H9 (cell line): ENCODE results near the gene ZNF846. TPM values are rescaled to one million over a fixed set of nuclear protein-coding genes. Genes with fewer than 3 reads are reported as not detected.
"Not testable (repeated sequence)": the region's sequence is repeated elsewhere in the genome, so short reads cannot be mapped to it uniquely, and the experiment has no call there.

Experiments
- DNase-seq: peaks from one replicate; pipeline ENCODE4 v3.0.0-alpha.2; 2017
- H2AFZ ChIP-seq: one replicate; pipeline ENCODE4 v1.6.1; 2013; ENCODE audit warnings: mild to moderate bottlenecking, low read length, control low read depth, moderate library complexity
- H2AK5ac ChIP-seq: 2 replicates; pipeline ENCODE4 v1.6.1; 2013; ENCODE audit warnings: low read length, control low read depth, mixed read lengths; ENCODE audit not compliant: insufficient read length
- H2BK120ac ChIP-seq: one replicate; pipeline ENCODE4 v1.6.1; 2013; ENCODE audit warnings: low read depth, mild to moderate bottlenecking, low read length, control low read depth, inconsistent platforms; ENCODE audit not compliant: poor library complexity, severe bottlenecking
- H2BK12ac ChIP-seq: 2 replicates; pipeline ENCODE4 v1.6.1; 2013; ENCODE audit warnings: low read length, control low read depth, mixed read lengths, low read depth; ENCODE audit not compliant: insufficient read length
- H2BK15ac ChIP-seq: 2 replicates; pipeline ENCODE4 v1.6.1; 2013; ENCODE audit warnings: low read depth, low read length, control low read depth
- H2BK20ac ChIP-seq: one replicate; pipeline ENCODE4 v1.6.1; 2013; ENCODE audit warnings: low read depth, mild to moderate bottlenecking, low read length, control low read depth, inconsistent platforms; ENCODE audit not compliant: poor library complexity, severe bottlenecking
- H2BK5ac ChIP-seq: 2 replicates; pipeline ENCODE4 v1.6.1; 2013; ENCODE audit warnings: low read length, control low read depth, mixed read lengths; ENCODE audit not compliant: insufficient read length
- H3K14ac ChIP-seq: 2 replicates; pipeline ENCODE4 v1.6.1; 2013; ENCODE audit warnings: low read length, control low read depth; ENCODE audit not compliant: insufficient read depth
- H3K18ac ChIP-seq: 2 replicates; pipeline ENCODE4 v1.6.1; 2013; ENCODE audit warnings: low read depth, mild to moderate bottlenecking, mixed read lengths, low read length, control low read depth; ENCODE audit not compliant: insufficient read length
- H3K23ac ChIP-seq: 2 replicates; pipeline ENCODE4 v1.6.1; 2013; ENCODE audit warnings: low read length, control low read depth, mixed read lengths, low read depth; ENCODE audit not compliant: insufficient read length
- H3K23me2 ChIP-seq: 2 replicates; pipeline ENCODE4 v1.6.1; 2013; ENCODE audit warnings: low read depth, mild to moderate bottlenecking, mixed read lengths, low read length, control low read depth; ENCODE audit not compliant: insufficient read length, poor library complexity, severe bottlenecking
- H3K27ac ChIP-seq: 2 replicates; pipeline ENCODE4 v1.5.1; 2013; ENCODE audit warnings: low read length, control low read depth, mixed read lengths, low read depth; ENCODE audit not compliant: insufficient read length
- H3K27me3 ChIP-seq: 2 replicates; pipeline ENCODE4 v1.6.1; 2013; ENCODE audit warnings: low read length, control low read depth, inconsistent platforms; ENCODE audit not compliant: insufficient read depth
- H3K4ac ChIP-seq: 2 replicates; pipeline ENCODE4 v1.6.1; 2013; ENCODE audit warnings: low read depth, mild to moderate bottlenecking, control low read depth, inconsistent platforms, low read length, moderate library complexity
- H3K4me1 ChIP-seq: 2 replicates; pipeline ENCODE4 v1.6.1; 2013; ENCODE audit warnings: low read length, control low read depth, inconsistent platforms; ENCODE audit not compliant: insufficient read depth
- H3K4me2 ChIP-seq: 2 replicates; pipeline ENCODE4 v1.6.1; 2013; ENCODE audit warnings: low read length, control low read depth, mixed read lengths; ENCODE audit not compliant: insufficient read length, insufficient read depth
- H3K56ac ChIP-seq: 2 replicates; pipeline ENCODE4 v1.6.1; 2013; ENCODE audit warnings: low read depth, mild to moderate bottlenecking, mixed read lengths, low read length, control low read depth; ENCODE audit not compliant: insufficient read length
- H3K79me1 ChIP-seq: 2 replicates; pipeline ENCODE4 v1.6.1; 2013; ENCODE audit warnings: low read depth, mild to moderate bottlenecking, moderate library complexity, low read length, control low read depth, inconsistent platforms; ENCODE audit not compliant: insufficient read depth, poor library complexity, severe bottlenecking
- H3K79me2 ChIP-seq: 2 replicates; pipeline ENCODE4 v1.6.1; 2013; ENCODE audit warnings: low read length, control low read depth, inconsistent platforms; ENCODE audit not compliant: insufficient read depth
- H3K9ac ChIP-seq: 2 replicates; pipeline ENCODE4 v1.6.1; 2013; ENCODE audit warnings: low read length, control low read depth, mixed read lengths; ENCODE audit not compliant: insufficient read length; ENCODE audit errors: extremely low read depth
- H3K9me3 ChIP-seq: one replicate; pipeline ENCODE4 v1.6.1; 2013; ENCODE audit warnings: low read depth, low read length, inconsistent platforms; ENCODE audit not compliant: control insufficient read depth
- H3T11ph ChIP-seq: one replicate; pipeline ENCODE4 v1.6.1; 2013; ENCODE audit warnings: mild to moderate bottlenecking, low read length, control low read depth, inconsistent platforms
- H4K20me1 ChIP-seq: one replicate; pipeline ENCODE4 v1.6.1; 2013; ENCODE audit not compliant: control insufficient read depth, insufficient read length, insufficient read depth
- H4K5ac ChIP-seq: 2 replicates; pipeline ENCODE4 v1.6.1; 2013; ENCODE audit warnings: low read depth, mild to moderate bottlenecking, mixed read lengths, low read length, control low read depth; ENCODE audit not compliant: insufficient read length
- H4K8ac ChIP-seq: replicated peaks from 2 replicates; pipeline ENCODE4 v1.6.1; 2013; ENCODE audit warnings: low read length, control low read depth, mixed read lengths, low read depth; ENCODE audit not compliant: insufficient read length
- H4K91ac ChIP-seq: 2 replicates; pipeline ENCODE4 v1.6.1; 2013; ENCODE audit warnings: low read depth, mild to moderate bottlenecking, moderate library complexity, mixed read lengths, low read length, control low read depth; ENCODE audit not compliant: insufficient read length
- H3K27ac Mint-ChIP-seq, 3 experiments: 2 replicates in 2 of 3; 3 replicates in 1 of 3; pipeline ENCODE4 v1.8.0; 2020 to 2021; ENCODE audit warnings: mixed read lengths in 3 of 3, mild to moderate bottlenecking in 1 of 3, moderate library complexity in 1 of 3
- H3K27me3 Mint-ChIP-seq: 2 replicates; pipeline ENCODE4 v1.8.0; 2021; ENCODE audit warnings: low read depth, mild to moderate bottlenecking, moderate library complexity, mixed read lengths
- H3K36me3 Mint-ChIP-seq, 3 experiments: 2 replicates in 2 of 3; 3 replicates in 1 of 3; pipeline ENCODE4 v1.8.0; 2020 to 2021; ENCODE audit warnings: low read depth in 3 of 3, mixed read lengths in 3 of 3; ENCODE audit not compliant: insufficient read depth in 1 of 3
- H3K4me1 Mint-ChIP-seq, 2 experiments: 2 replicates each; pipeline ENCODE4 v1.8.0; 2020; ENCODE audit warnings: mixed read lengths in 2 of 2
- H3K4me3 Mint-ChIP-seq, 2 experiments: 2 replicates in 1 of 2; 3 replicates in 1 of 2; pipeline ENCODE4 v1.8.0; 2020 to 2021; ENCODE audit warnings: mild to moderate bottlenecking in 2 of 2, mixed read lengths in 2 of 2, moderate library complexity in 1 of 2
- H3K9me3 Mint-ChIP-seq, 2 experiments: 2 replicates in 1 of 2; 3 replicates in 1 of 2; pipeline ENCODE4 v1.8.0; 2020; ENCODE audit warnings: mild to moderate bottlenecking in 2 of 2, mixed read lengths in 2 of 2, moderate library complexity in 1 of 2
- WGBS: extraction: QIAGEN DNeasy Blood & Tissue Kit; methylation state at CpG from one replicate; pipeline ENCODE4 v1.1.7; 2013; ENCODE audit warnings: missing lambda C conversion rate, low lambda C conversion rate, mixed read lengths; ENCODE audit not compliant: insufficient read length; ENCODE audit errors: extremely low coverage; 5-methylcytosine and 5-hydroxymethylcytosine counted together
- total RNA-seq: library from RNA; stranded (reverse); gene quantifications from 2 replicates; pipeline ENCODE4 v1.2.1, GENCODE V29; 2021

Gene ZNF846
- total RNA-seq, 1 experiment from 2014 or later: 9.2 TPM

GRCh38 chr19:9789579-9789978 is 21.0 kb upstream of the ZNF846 start:
- not testable (repeated sequence) for H3K79me1 ChIP-seq, H3K9me3 ChIP-seq, H4K91ac ChIP-seq, H3K27ac ChIP-seq, H2BK5ac ChIP-seq, H4K8ac ChIP-seq, H4K5ac ChIP-seq, H2BK20ac ChIP-seq, H3K27me3 ChIP-seq, H3K56ac ChIP-seq, H4K20me1 ChIP-seq, H3K23me2 ChIP-seq, H2BK12ac ChIP-seq, H2AK5ac ChIP-seq, H3K4me2 ChIP-seq, H3K4me1 ChIP-seq, H3K36me3 Mint-ChIP-seq, H3K9ac ChIP-seq, H3K27me3 Mint-ChIP-seq, H2BK15ac ChIP-seq, H2AFZ ChIP-seq, H3K18ac ChIP-seq, H3K14ac ChIP-seq, H2BK120ac ChIP-seq, DNase-seq, H3K23ac ChIP-seq, H3T11ph ChIP-seq, H3K79me2 ChIP-seq, H3K4ac ChIP-seq, H3K9me3 Mint-ChIP-seq
- peak overlapping the region; percentile 63 to 86 (median 85); a peak in 5 of 7 replicates for H3K27ac Mint-ChIP-seq
- peak overlapping the region in 1 of 2 experiments; percentile 50; a peak in 3 of 5 replicates for H3K4me3 Mint-ChIP-seq
- no CpG with 5 or more reads among the region's 5 CpGs for WGBS
- peaks cover 37 to 47% of the 10 kb centered on the region in 2 experiments for H3K4me1 Mint-ChIP-seq
